NB4 (cell line): Measurements from ENCODE around the gene SAA1.

ENCODE experiments used
- CTCF ChIP-seq: IDR thresholded peaks from one replicate; pipeline ENCODE4 v1.5.1; 2012; ENCODE audit warnings: low read depth, low read length
- MAX ChIP-seq: IDR thresholded peaks from 2 replicates; pipeline ENCODE4 v1.6.1; 2011; ENCODE audit warnings: low read depth, low read length
- MYC ChIP-seq: IDR thresholded peaks from 2 replicates; pipeline ENCODE4 v1.6.1; 2011; ENCODE audit warnings: low read depth, low read length
- POLR2A ChIP-seq: IDR thresholded peaks from 2 replicates; pipeline ENCODE4 v1.6.1; 2011; ENCODE audit warnings: mild to moderate bottlenecking; ENCODE audit not compliant: insufficient read length; ENCODE audit errors: extremely low read depth

- TF ChIP-seq CTCF (no peak), MYC (no peak), MAX (no peak), POLR2A (no peak)
Observed at GRCh38 chr11:18245396-18245795, 20.7 kb upstream of the SAA1 start.
